ENCODE data around the gene CRBN.

Gene CRBN

GRCh38 chr3:3192286-3192675 lies 12.8 kb upstream of the CRBN start:
- peaks cover 6% of the 10 kb centered on the region for H3K4me1 ChIP-seq (ENCODE audit: control insufficient read depth, insufficient read depth, low read length)
- no peak overlapping the region for H3K9ac ChIP-seq (ENCODE audit: low read length)
- H3K27me3 ChIP-seq (ENCODE audit: control insufficient read depth, insufficient read depth, low read length) = no peaks in the 10 kb centered on the region
- H3K36me3 ChIP-seq (ENCODE audit: control insufficient read depth, insufficient read depth, low read length) = no peaks in the 10 kb centered on the region
- H3K4me3 ChIP-seq (ENCODE audit: low read length) = no peak overlapping the region
- H3K9me3 ChIP-seq (ENCODE audit: control insufficient read depth, low read length) = no peaks in the 10 kb centered on the region

DNA sequence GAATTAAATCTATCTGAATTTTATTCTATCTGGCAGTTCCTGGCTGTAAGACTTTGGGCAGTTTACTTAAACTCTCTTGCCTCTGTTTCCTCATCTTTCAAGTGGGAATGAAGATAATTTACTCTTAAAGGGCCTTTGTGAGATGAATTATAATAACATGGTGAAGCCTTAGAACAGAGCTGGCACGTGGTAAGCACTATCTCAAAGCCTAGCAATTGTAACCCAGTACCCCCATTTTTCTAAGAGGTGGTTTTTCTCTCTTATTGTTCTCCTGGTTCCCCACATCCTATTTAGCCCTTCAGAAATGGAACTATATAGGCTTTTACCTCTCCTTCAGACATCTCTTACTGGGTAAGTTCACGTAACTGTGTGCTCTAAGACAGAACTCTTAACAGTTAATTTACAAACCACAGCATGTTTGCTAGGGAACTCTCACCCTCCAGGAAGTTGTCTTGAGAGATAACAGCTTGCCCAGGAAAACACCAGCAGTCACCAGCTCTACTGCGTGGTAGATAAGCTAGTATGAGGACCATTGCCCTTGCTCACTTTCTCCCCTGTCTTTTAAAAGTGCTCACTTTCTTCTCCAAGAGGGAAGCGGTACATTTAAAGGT lies 12.3 kb upstream of the CRBN start:
- H3K9me3 ChIP-seq (ENCODE audit: control insufficient read depth, low read length) = no peaks in the 10 kb centered on the region
- H3K4me1 ChIP-seq (ENCODE audit: control insufficient read depth, insufficient read depth, low read length) = peaks cover 6% of the 10 kb centered on the region
- H3K36me3 ChIP-seq (ENCODE audit: control insufficient read depth, insufficient read depth, low read length) = no peaks in the 10 kb centered on the region
- H3K4me3 ChIP-seq (ENCODE audit: low read length) = no peak overlapping the region
- H3K9ac ChIP-seq (ENCODE audit: low read length) = no peak overlapping the region
- no peaks in the 10 kb centered on the region for H3K27me3 ChIP-seq (ENCODE audit: control insufficient read depth, insufficient read depth, low read length)

- no peaks in the 10 kb centered on the region for H3K36me3 ChIP-seq (ENCODE audit: control insufficient read depth, insufficient read depth, low read length)
- no peaks in the 10 kb centered on the region for H3K9me3 ChIP-seq (ENCODE audit: control insufficient read depth, low read length)
- H3K9ac ChIP-seq (ENCODE audit: low read length) = no peak overlapping the region
- H3K27me3 ChIP-seq (ENCODE audit: control insufficient read depth, insufficient read depth, low read length) = no peaks in the 10 kb centered on the region
- no peak overlapping the region for H3K4me3 ChIP-seq (ENCODE audit: low read length)
- peaks cover 6% of the 10 kb centered on the region for H3K4me1 ChIP-seq (ENCODE audit: control insufficient read depth, insufficient read depth, low read length)
These were observed 10.5 kb upstream of the CRBN start for GRCh38 chr3:3189961-3190360.

- Histone ChIP-seq H3K4me1 (ENCODE audit: control insufficient read depth, insufficient read depth, low read length) (peaks cover 6% of the 10 kb centered on the region), H3K27me3 (ENCODE audit: control insufficient read depth, insufficient read depth, low read length) (no peaks in the 10 kb centered on the region), H3K4me3 (ENCODE audit: low read length) (no peak overlapping the region), H3K36me3 (ENCODE audit: control insufficient read depth, insufficient read depth, low read length) (no peaks in the 10 kb centered on the region), H3K9me3 (ENCODE audit: control insufficient read depth, low read length) (no peaks in the 10 kb centered on the region), H3K9ac (ENCODE audit: low read length) (no peak overlapping the region)
These were observed 9.7 kb upstream of the CRBN start for GRCh38 chr3:3189102-3189727.

DNA sequence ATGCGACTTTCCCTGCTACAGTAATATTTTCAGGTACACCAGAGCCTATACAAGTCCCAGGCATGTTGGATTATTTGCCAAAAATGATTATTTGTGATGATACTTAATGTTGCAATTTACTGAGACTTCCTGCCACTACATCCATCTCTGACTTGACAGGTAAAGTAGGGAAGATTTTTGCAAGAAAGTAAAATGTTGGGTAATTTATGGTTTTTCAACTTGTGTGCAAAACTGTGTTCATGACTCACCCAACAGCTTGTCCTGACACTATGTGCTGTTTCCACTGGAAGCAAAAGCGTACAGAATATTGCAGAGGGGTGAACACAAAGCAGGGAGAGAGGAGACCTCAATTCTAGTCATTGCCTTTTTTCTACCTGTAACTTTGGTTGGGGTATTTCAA lies 5.4 kb upstream of the CRBN start:
- Histone ChIP-seq H3K9me3 (ENCODE audit: control insufficient read depth, low read length) (no peaks in the 10 kb centered on the region), H3K27me3 (ENCODE audit: control insufficient read depth, insufficient read depth, low read length) (no peaks in the 10 kb centered on the region), H3K36me3 (ENCODE audit: control insufficient read depth, insufficient read depth, low read length) (no peaks in the 10 kb centered on the region), H3K4me3 (ENCODE audit: low read length) (no peak overlapping the region), H3K4me1 (ENCODE audit: control insufficient read depth, insufficient read depth, low read length) (no peaks in the 10 kb centered on the region), H3K9ac (ENCODE audit: low read length) (no peak overlapping the region)

- Histone ChIP-seq H3K9ac (ENCODE audit: low read length) (no peak overlapping the region), H3K27me3 (ENCODE audit: control insufficient read depth, insufficient read depth, low read length) (no peaks in the 10 kb centered on the region), H3K4me3 (ENCODE audit: low read length) (no peak overlapping the region), H3K9me3 (ENCODE audit: control insufficient read depth, low read length) (no peaks in the 10 kb centered on the region), H3K4me1 (ENCODE audit: control insufficient read depth, insufficient read depth, low read length) (peaks cover 10% of the 10 kb centered on the region), H3K36me3 (ENCODE audit: control insufficient read depth, insufficient read depth, low read length) (no peaks in the 10 kb centered on the region)
These were observed 965 bp upstream of the CRBN start for GRCh38 chr3:3180456-3180855.

GRCh38 chr3:3178498-3179328 lies 778 bp downstream of the CRBN start:
- Histone ChIP-seq H3K36me3 (ENCODE audit: control insufficient read depth, insufficient read depth, low read length) (no peaks in the 10 kb centered on the region), H3K9ac (ENCODE audit: low read length) (peak overlapping the region; percentile 79), H3K9me3 (ENCODE audit: control insufficient read depth, low read length) (no peaks in the 10 kb centered on the region), H3K4me1 (ENCODE audit: control insufficient read depth, insufficient read depth, low read length) (peaks cover 10% of the 10 kb centered on the region), H3K27me3 (ENCODE audit: control insufficient read depth, insufficient read depth, low read length) (no peaks in the 10 kb centered on the region), H3K4me3 (ENCODE audit: low read length) (peak overlapping the region; percentile 95)

- Histone ChIP-seq H3K9ac (ENCODE audit: low read length) (no peak overlapping the region), H3K4me1 (ENCODE audit: control insufficient read depth, insufficient read depth, low read length) (peaks cover 10% of the 10 kb centered on the region)
These were observed 1.5 kb downstream of the CRBN start for GRCh38 chr3:3177861-3178497.

DNA sequence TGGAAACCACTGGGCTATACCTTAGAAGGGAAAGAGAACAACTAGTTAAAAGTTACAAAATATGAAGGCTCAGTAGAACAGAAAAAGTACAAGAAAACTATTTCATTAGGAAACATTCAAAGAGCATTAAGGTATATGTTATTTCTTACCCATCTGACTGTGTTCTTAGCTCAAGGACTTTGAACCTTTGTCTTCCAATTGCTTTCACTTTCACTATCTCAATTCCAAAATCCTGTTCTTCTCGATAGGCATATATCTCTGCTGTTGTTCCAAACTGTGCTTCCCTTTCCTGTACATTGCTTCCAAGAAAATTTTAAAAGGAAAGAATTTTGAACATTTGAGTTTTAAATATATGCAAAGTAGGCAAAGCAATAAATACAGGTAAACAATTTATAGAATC lies 6.9 kb downstream of the CRBN start:
- no peak overlapping the region for H3K4me3 ChIP-seq (ENCODE audit: low read length)
- H3K9me3 ChIP-seq (ENCODE audit: control insufficient read depth, low read length) = no peaks in the 10 kb centered on the region
- peaks cover 7% of the 10 kb centered on the region for H3K4me1 ChIP-seq (ENCODE audit: control insufficient read depth, insufficient read depth, low read length)
- no peak overlapping the region for H3K9ac ChIP-seq (ENCODE audit: low read length)
- H3K27me3 ChIP-seq (ENCODE audit: control insufficient read depth, insufficient read depth, low read length) = no peaks in the 10 kb centered on the region
- no peaks in the 10 kb centered on the region for H3K36me3 ChIP-seq (ENCODE audit: control insufficient read depth, insufficient read depth, low read length)

More at GRCh38 chr3:3177861-3178497, 1.5 kb downstream of the CRBN start:
- Histone ChIP-seq H3K9me3 (ENCODE audit: control insufficient read depth, low read length) (no peaks in the 10 kb centered on the region), H3K36me3 (ENCODE audit: control insufficient read depth, insufficient read depth, low read length) (no peaks in the 10 kb centered on the region), H3K27me3 (ENCODE audit: control insufficient read depth, insufficient read depth, low read length) (no peaks in the 10 kb centered on the region), H3K4me3 (ENCODE audit: low read length) (no peak overlapping the region)

GRCh38 chr3:3170998-3171397 lies 8.5 kb downstream of the CRBN start:
- H3K9me3 ChIP-seq (ENCODE audit: control insufficient read depth, low read length) = no peaks in the 10 kb centered on the region
- H3K4me1 ChIP-seq (ENCODE audit: control insufficient read depth, insufficient read depth, low read length) = peaks cover 7% of the 10 kb centered on the region
- H3K9ac ChIP-seq (ENCODE audit: low read length) = no peak overlapping the region
- H3K36me3 ChIP-seq (ENCODE audit: control insufficient read depth, insufficient read depth, low read length) = no peaks in the 10 kb centered on the region
- no peak overlapping the region for H3K4me3 ChIP-seq (ENCODE audit: low read length)
- no peaks in the 10 kb centered on the region for H3K27me3 ChIP-seq (ENCODE audit: control insufficient read depth, insufficient read depth, low read length)

- H3K4me1 ChIP-seq (ENCODE audit: control insufficient read depth, insufficient read depth, low read length) = no peaks in the 10 kb centered on the region
- no peak overlapping the region for H3K4me3 ChIP-seq (ENCODE audit: low read length)
- peaks cover 4% of the 10 kb centered on the region for H3K36me3 ChIP-seq (ENCODE audit: control insufficient read depth, insufficient read depth, low read length)
- no peaks in the 10 kb centered on the region for H3K27me3 ChIP-seq (ENCODE audit: control insufficient read depth, insufficient read depth, low read length)
- H3K9ac ChIP-seq (ENCODE audit: low read length) = no peak overlapping the region
- no peaks in the 10 kb centered on the region for H3K9me3 ChIP-seq (ENCODE audit: control insufficient read depth, low read length)
These were observed 13.8 kb downstream of the CRBN start for GRCh38 chr3:3165650-3166049.

DNA sequence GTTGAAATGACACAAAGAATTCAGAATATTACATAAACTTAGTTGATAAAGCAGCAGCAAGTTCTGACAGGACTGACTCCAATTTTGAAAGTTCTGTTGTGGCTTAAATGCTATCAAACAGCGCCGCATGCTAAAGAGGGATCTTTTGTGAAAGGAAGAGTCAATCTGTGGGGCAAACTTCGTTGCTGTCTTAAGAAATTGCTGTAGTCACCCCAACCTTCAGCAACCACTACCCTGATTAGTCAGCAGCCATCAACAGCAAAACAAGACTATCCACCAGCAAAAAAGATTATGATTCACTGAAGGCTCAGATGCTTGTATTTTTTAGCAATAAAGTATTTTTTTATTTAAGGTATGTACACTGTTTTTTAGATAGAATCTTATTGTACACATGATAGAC lies 14.2 kb downstream of the CRBN start:
- H3K27me3 ChIP-seq (ENCODE audit: control insufficient read depth, insufficient read depth, low read length) = no peaks in the 10 kb centered on the region
- no peak overlapping the region for H3K9ac ChIP-seq (ENCODE audit: low read length)
- H3K36me3 ChIP-seq (ENCODE audit: control insufficient read depth, insufficient read depth, low read length) = peaks cover 4% of the 10 kb centered on the region

More for the DNA sequence above, 14.2 kb downstream of the CRBN start:
- no peak overlapping the region for H3K4me3 ChIP-seq (ENCODE audit: low read length)
- H3K9me3 ChIP-seq (ENCODE audit: control insufficient read depth, low read length) = no peaks in the 10 kb centered on the region
- H3K4me1 ChIP-seq (ENCODE audit: control insufficient read depth, insufficient read depth, low read length) = no peaks in the 10 kb centered on the region

Measured in mucosa of stomach (tissue), 1 donor.